IMR-90 (cell line): ENCODE results near the gene CGREF1. TPM values are rescaled to one million over a fixed set of nuclear protein-coding genes. Genes with fewer than 3 reads are reported as not detected.

Experiments used
- ATAC-seq: fragments of 200-7000 bp; cut with Tn5 transposase; 2 replicates; pipeline ENCODE4 v1.9.1; 2020; ENCODE audit warnings: low read depth, mild to moderate bottlenecking, moderate library complexity
- BruUV-seq: library from RNA; stranded (reverse); fragments of 400-500 nt; replicated peaks from 2 replicates; lab custom pipeline; 2021; lab: Mats Ljungman, UMichigan
- CTCF ChIA-PET: fragments of 300-600 bp; formaldehyde crosslinking; extraction: SDS; loops from one replicate; lab custom pipeline; 2021; ENCODE audit warnings: antibody characterized with exemption; lab: Yijun Ruan, JAX
- POLR2A ChIA-PET: fragments of 300-600 bp; sonication (Branson Sonifier 250); formaldehyde crosslinking; loops from one replicate; lab custom pipeline; 2022; ENCODE audit warnings: antibody characterized with exemption; ENCODE audit not compliant: unreplicated experiment; lab: Charles Lee
- DNase-seq: peaks from one replicate; pipeline ENCODE4 v3.0.0; 2013
- H2AFZ ChIP-seq: replicated peaks from 2 replicates; pipeline ENCODE3; 2013; ENCODE audit warnings: low read length, mild to moderate bottlenecking; ENCODE audit not compliant: poor library complexity
- H2AK5ac ChIP-seq: 2 replicates; pipeline ENCODE4 v1.6.1; 2013; ENCODE audit warnings: low read depth, low read length, inconsistent platforms
- H2AK9ac ChIP-seq: replicated peaks from 2 replicates; pipeline ENCODE3; 2013; ENCODE audit warnings: mild to moderate bottlenecking, low read depth, low read length, moderate library complexity; ENCODE audit not compliant: poor library complexity
- H2BK120ac ChIP-seq: 2 replicates; pipeline ENCODE4 v1.6.1; 2013; ENCODE audit warnings: low read depth, low read length, inconsistent platforms
- H2BK15ac ChIP-seq: 3 replicates; pipeline ENCODE4 v1.6.1; 2013; ENCODE audit warnings: low read depth, low read length, inconsistent platforms
- H2BK20ac ChIP-seq: 2 replicates; pipeline ENCODE4 v1.6.1; 2013; ENCODE audit warnings: low read depth, mild to moderate bottlenecking, inconsistent platforms, low read length, moderate library complexity
- H2BK5ac ChIP-seq: 2 replicates; pipeline ENCODE4 v1.6.1; 2013; ENCODE audit warnings: mild to moderate bottlenecking, low read depth, low read length, inconsistent platforms; ENCODE audit not compliant: poor library complexity, severe bottlenecking
- H3K14ac ChIP-seq: replicated peaks from 2 replicates; pipeline ENCODE4 v1.6.1; 2013; ENCODE audit warnings: low read depth, low read length, inconsistent platforms
- H3K18ac ChIP-seq: 2 replicates; pipeline ENCODE4 v1.6.1; 2013; ENCODE audit warnings: low read depth, low read length, control low read depth
- H3K23ac ChIP-seq: 2 replicates; pipeline ENCODE4 v1.6.1; 2013; ENCODE audit warnings: low read depth, low read length, inconsistent platforms
- H3K27ac ChIP-seq: 2 replicates; pipeline ENCODE4 v1.5.1; 2013; ENCODE audit warnings: mild to moderate bottlenecking, control low read depth, low read length; ENCODE audit not compliant: insufficient read depth
- H3K27me3 ChIP-seq: 2 replicates; pipeline ENCODE4 v1.6.1; 2013; ENCODE audit warnings: low read length; ENCODE audit not compliant: control insufficient read depth, insufficient read depth
- H3K36me3 ChIP-seq: 2 replicates; pipeline ENCODE4 v1.6.1; 2013; ENCODE audit warnings: low read length, mixed read lengths; ENCODE audit not compliant: control insufficient read depth, insufficient read depth
- H3K4ac ChIP-seq: 2 replicates; pipeline ENCODE4 v1.6.1; 2013; ENCODE audit warnings: low read depth, low read length, inconsistent platforms
- H3K4me1 ChIP-seq: 2 replicates; pipeline ENCODE4 v1.6.1; 2013; ENCODE audit warnings: low read length, mixed read lengths; ENCODE audit not compliant: control insufficient read depth, insufficient read depth
- H3K4me2 ChIP-seq: 2 replicates; pipeline ENCODE4 v1.6.1; 2013; ENCODE audit warnings: low read depth, mild to moderate bottlenecking, control low read depth, low read length, moderate library complexity
- H3K4me3 ChIP-seq: 2 replicates; pipeline ENCODE4 v1.5.1; 2013; ENCODE audit warnings: low read depth, mild to moderate bottlenecking, control low read depth, low read length, moderate library complexity; ENCODE audit not compliant: insufficient read depth
- H3K56ac ChIP-seq: 2 replicates; pipeline ENCODE4 v1.6.1; 2013; ENCODE audit warnings: low read length, inconsistent platforms; ENCODE audit not compliant: insufficient read depth; ENCODE audit errors: extremely low read depth
- H3K79me1 ChIP-seq, 2 experiments: 2 replicates each; pipeline ENCODE4 v1.6.1; 2013; ENCODE audit warnings: low read length in 2 of 2, inconsistent platforms in 1 of 2, low read depth in 1 of 2
- H3K9ac ChIP-seq: 2 replicates; pipeline ENCODE4 v1.6.1; 2013; ENCODE audit warnings: low read depth, low read length, control low read depth
- H3K9me1 ChIP-seq: 2 replicates; pipeline ENCODE4 v1.6.1; 2013; ENCODE audit warnings: low read length, inconsistent platforms; ENCODE audit not compliant: insufficient read depth
- H3K9me3 ChIP-seq: 2 replicates; pipeline ENCODE4 v1.6.1; 2013; ENCODE audit warnings: low read length; ENCODE audit not compliant: control insufficient read depth, insufficient read depth
- H4K20me1 ChIP-seq: 2 replicates; pipeline ENCODE4 v1.6.1; 2013; ENCODE audit warnings: low read length, inconsistent platforms; ENCODE audit not compliant: insufficient read depth
- H4K5ac ChIP-seq: 2 replicates; pipeline ENCODE4 v1.6.1; 2013; ENCODE audit warnings: mild to moderate bottlenecking, low read depth, low read length, control low read depth
- H4K8ac ChIP-seq, 2 experiments: 2 replicates each; pipeline ENCODE4 v1.6.1; 2013; ENCODE audit warnings: low read depth in 2 of 2, low read length in 2 of 2, control low read depth in 1 of 2, inconsistent platforms in 1 of 2
- H4K91ac ChIP-seq: 2 replicates; pipeline ENCODE4 v1.6.1; 2013; ENCODE audit warnings: low read depth, low read length, inconsistent platforms; ENCODE audit not compliant: insufficient read depth
- BHLHE40 ChIP-seq: fragments of 150-350 bp; IDR thresholded peaks from 2 replicates; pipeline ENCODE4 v1.6.1; 2016; ENCODE audit warnings: mild to moderate bottlenecking, low read depth, low read length
- CEBPB ChIP-seq: IDR thresholded peaks from 2 replicates; pipeline ENCODE4 v1.6.1; 2012; ENCODE audit warnings: low read depth, low read length, improper control_type of control experiment
- CHD1 ChIP-seq: IDR thresholded peaks from 2 replicates; pipeline ENCODE4 v1.6.1; 2012; ENCODE audit warnings: low read depth, low read length, improper control_type of control experiment
- CTCF ChIP-seq: conservative IDR thresholded peaks from 2 replicates; pipeline ENCODE4 v1.5.1; 2012; ENCODE audit warnings: mild to moderate bottlenecking, low read depth, low read length, improper control_type of control experiment
- ELK1 ChIP-seq: fragments of 150-350 bp; IDR thresholded peaks from 2 replicates; pipeline ENCODE4 v1.6.1; 2016; ENCODE audit warnings: low read depth, mild to moderate bottlenecking, low read length, moderate library complexity, borderline replicate concordance
- FOS ChIP-seq: fragments of 150-350 bp; IDR thresholded peaks from 2 replicates; pipeline ENCODE4 v1.6.1; 2016; ENCODE audit warnings: low read depth, low read length
- MAFK ChIP-seq: IDR thresholded peaks from 2 replicates; pipeline ENCODE4 v1.6.1; 2012; ENCODE audit warnings: low read depth, low read length, improper control_type of control experiment
- MAZ ChIP-seq: IDR thresholded peaks from 2 replicates; pipeline ENCODE4 v1.6.1; 2012; ENCODE audit warnings: low read depth, mild to moderate bottlenecking, low read length, improper control_type of control experiment, moderate library complexity, borderline replicate concordance
- MXI1 ChIP-seq: IDR thresholded peaks from 2 replicates; pipeline ENCODE4 v1.6.1; 2012; ENCODE audit warnings: low read depth, mild to moderate bottlenecking, low read length, moderate library complexity, borderline replicate concordance
- POLR2A ChIP-seq: IDR thresholded peaks from 2 replicates; pipeline ENCODE4 v1.6.1; 2012; ENCODE audit warnings: mild to moderate bottlenecking, low read depth, low read length
- RAD21 ChIP-seq: IDR thresholded peaks from 2 replicates; pipeline ENCODE4 v1.6.1; 2012; ENCODE audit warnings: low read length, improper control_type of control experiment
- RCOR1 ChIP-seq: IDR thresholded peaks from 2 replicates; pipeline ENCODE4 v1.6.1; 2012; ENCODE audit warnings: mild to moderate bottlenecking, low read length, improper control_type of control experiment; ENCODE audit not compliant: insufficient replicate concordance
- RFX5 ChIP-seq: IDR thresholded peaks from 2 replicates; pipeline ENCODE4 v1.8.0; 2012; ENCODE audit warnings: low read depth, mild to moderate bottlenecking, low read length, moderate library complexity
- SMC3 ChIP-seq: fragments of 150-350 bp; IDR thresholded peaks from 2 replicates; pipeline ENCODE4 v1.6.1; 2016; ENCODE audit warnings: low read depth, mild to moderate bottlenecking, antibody characterized with exemption, low read length, moderate library complexity
- USF2 ChIP-seq: fragments of 150-350 bp; IDR thresholded peaks from 2 replicates; pipeline ENCODE4 v1.6.1; 2017; ENCODE audit warnings: mild to moderate bottlenecking, antibody characterized with exemption, low read length, low read depth
- WGBS, 2 experiments: methylation state at CpG; one replicate each; pipeline versions ENCODE4 v1.1.5 to v1.1.7; 2013; ENCODE audit warnings: missing lambda C conversion rate in 2 of 2; ENCODE audit not compliant: insufficient read length in 1 of 2; ENCODE audit errors: extremely low coverage in 2 of 2; 5-methylcytosine and 5-hydroxymethylcytosine counted together
- dilution Hi-C: fragments of 300-500 bp; cut with HindIII; formaldehyde crosslinking; loops from one replicate; pipeline ENCODE4 v1.14.3; 2018; ENCODE audit warnings: low sequenced_read_pairs; ENCODE audit not compliant: unreplicated experiment
- in situ Hi-C: fragments of 300-500 bp; cut with MboI; formaldehyde crosslinking; loops from 3 replicates; pipeline ENCODE4 v1.14.3; 2019; ENCODE audit warnings: low sequenced_read_pairs, inconsistent platforms, mixed read lengths
- intact Hi-C: fragments of 100-400 bp; cut with micrococcal nuclease; formaldehyde crosslinking; loops from 2 replicates; pipeline ENCODE4 v1.10.0; 2022
- polyA plus RNA-seq, 3 experiments: library from polyadenylated mRNA; depleted of rRNA; stranded (reverse); fragments of >200 nt; gene quantifications; 2 replicates each; pipeline ENCODE4 v1.2.3, GENCODE V29; 2012; ENCODE audit warnings: low replicate concordance in 1 of 3
- total RNA-seq: library from RNA; depleted of rRNA; stranded (reverse); fragments of >200 nt; gene quantifications from 2 replicates; pipeline ENCODE4 v1.2.3, GENCODE V29; 2012

The CGREF1 gene
- total and polyA plus RNA-seq, 2 of the 4 experiments (the other 2 are of a cell fraction): 0.54 to 1.3 TPM

GRCh38 chr2:27149570-27150405 is 30.9 kb upstream of the CGREF1 start:
- intact Hi-C loops (no loop called here), in situ Hi-C loops (no loop called here), dilution Hi-C loops (no loop called here)
- no peak overlapping the region for H3K4ac ChIP-seq
- H3K9me1 ChIP-seq: no peaks in the 10 kb centered on the region; the same call in 1 of the 2 replicates
- no peak overlapping the region for H3K14ac ChIP-seq
- no peak overlapping the region for H4K5ac ChIP-seq
- no peak overlapping the region for H3K9ac ChIP-seq
- no peak overlapping the region for H3K4me3 ChIP-seq
- WGBS, 2 experiments: 83% methylated on average over 15 of the region's 29 CpGs; no CpG with 5 or more reads in 1 of the 2 experiments
- H3K4me2 ChIP-seq: no peak overlapping the region
- H3K56ac ChIP-seq: no peak overlapping the region
- H2BK5ac ChIP-seq: no peak overlapping the region
- ATAC-seq (no peak), DNase-seq (no peak)
- no TSS peak for BruUV-seq
- H2AK9ac ChIP-seq: no peak overlapping the region
- H4K91ac ChIP-seq: no peak overlapping the region
- peaks cover 31% of the 10 kb centered on the region for H3K27me3 ChIP-seq
- no peaks in the 10 kb centered on the region for H4K20me1 ChIP-seq
- H2AK5ac ChIP-seq: no peak overlapping the region
- H3K4me1 ChIP-seq: no peaks in the 10 kb centered on the region
- H2AFZ ChIP-seq: no peak overlapping the region
- H3K9me3 ChIP-seq: no peaks in the 10 kb centered on the region
- H2BK15ac ChIP-seq: no peak overlapping the region
- H3K27ac ChIP-seq: no peak overlapping the region
- H3K36me3 ChIP-seq: no peaks in the 10 kb centered on the region
- no peak overlapping the region for H2BK20ac ChIP-seq
- H3K18ac ChIP-seq: no peak overlapping the region
- H4K8ac ChIP-seq: no peak overlapping the region
- no peak overlapping the region for H2BK120ac ChIP-seq
- no peak overlapping the region for H3K23ac ChIP-seq
- ChIA-PET POLR2A (no interaction called here), CTCF (interaction anchor here (0.5 kb wide), 1 partner anchor 12 kb away, joined by 3 read pairs; no protein-coding TSS in a partner anchor)
- H3K79me1 ChIP-seq: no peaks in the 10 kb centered on the region
- no peak for TF ChIP-seq CHD1
- TF ChIP-seq MAZ: no peak
- TF ChIP-seq FOS: no peak
- TF ChIP-seq ELK1: no peak
- no peak for TF ChIP-seq BHLHE40
- no peak for TF ChIP-seq MXI1
- TF ChIP-seq CTCF: no peak
- no peak for TF ChIP-seq USF2
- TF ChIP-seq RCOR1: no peak
- TF ChIP-seq POLR2A: no peak
- TF ChIP-seq SMC3: no peak
- TF ChIP-seq RFX5: no peak
- TF ChIP-seq CEBPB: no peak
- TF ChIP-seq MAFK: no peak
- TF ChIP-seq RAD21: no peak
